Measurements from ENCODE around the gene C14orf119. TPM values are rescaled to one million over a fixed set of nuclear protein-coding genes. Genes with fewer than 3 reads are reported as not detected.
A peak's percentile ranks its signal among the peaks of the same experiment; 100 is the strongest.

The C14orf119 gene
- total and polyA plus RNA-seq, 9 of the 15 experiments (the other 6 are each of a cell fraction or from before 2014, with no cell fraction given) = 36.7 to 251 (median 51.8) TPM

- TF ChIP-seq, protein P1, sequence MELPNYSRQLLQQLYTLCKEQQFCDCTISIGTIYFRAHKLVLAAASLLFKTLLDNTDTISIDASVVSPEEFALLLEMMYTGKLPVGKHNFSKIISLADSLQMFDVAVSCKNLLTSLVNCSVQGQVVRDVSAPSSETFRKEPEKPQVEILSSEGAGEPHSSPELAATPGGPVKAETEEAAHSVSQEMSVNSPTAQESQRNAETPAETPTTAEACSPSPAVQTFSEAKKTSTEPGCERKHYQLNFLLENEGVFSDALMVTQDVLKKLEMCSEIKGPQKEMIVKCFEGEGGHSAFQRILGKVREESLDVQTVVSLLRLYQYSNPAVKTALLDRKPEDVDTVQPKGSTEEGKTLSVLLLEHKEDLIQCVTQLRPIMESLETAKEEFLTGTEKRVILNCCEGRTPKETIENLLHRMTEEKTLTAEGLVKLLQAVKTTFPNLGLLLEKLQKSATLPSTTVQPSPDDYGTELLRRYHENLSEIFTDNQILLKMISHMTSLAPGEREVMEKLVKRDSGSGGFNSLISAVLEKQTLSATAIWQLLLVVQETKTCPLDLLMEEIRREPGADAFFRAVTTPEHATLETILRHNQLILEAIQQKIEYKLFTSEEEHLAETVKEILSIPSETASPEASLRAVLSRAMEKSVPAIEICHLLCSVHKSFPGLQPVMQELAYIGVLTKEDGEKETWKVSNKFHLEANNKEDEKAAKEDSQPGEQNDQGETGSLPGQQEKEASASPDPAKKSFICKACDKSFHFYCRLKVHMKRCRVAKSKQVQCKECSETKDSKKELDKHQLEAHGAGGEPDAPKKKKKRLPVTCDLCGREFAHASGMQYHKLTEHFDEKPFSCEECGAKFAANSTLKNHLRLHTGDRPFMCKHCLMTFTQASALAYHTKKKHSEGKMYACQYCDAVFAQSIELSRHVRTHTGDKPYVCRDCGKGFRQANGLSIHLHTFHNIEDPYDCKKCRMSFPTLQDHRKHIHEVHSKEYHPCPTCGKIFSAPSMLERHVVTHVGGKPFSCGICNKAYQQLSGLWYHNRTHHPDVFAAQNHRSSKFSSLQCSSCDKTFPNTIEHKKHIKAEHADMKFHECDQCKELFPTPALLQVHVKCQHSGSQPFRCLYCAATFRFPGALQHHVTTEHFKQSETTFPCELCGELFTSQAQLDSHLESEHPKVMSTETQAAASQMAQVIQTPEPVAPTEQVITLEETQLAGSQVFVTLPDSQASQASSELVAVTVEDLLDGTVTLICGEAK (IDR thresholded peaks at IDR 0.05) = peak; percentile 70; the same call in 1 of the 2 replicates
- TF ChIP-seq, protein P1 (CRISPR knock-in tag; IDR thresholded peaks at IDR 0.05) = no peak
- no peak for TF ChIP-seq ETV5 (CRISPR knock-in tag; IDR thresholded peaks at IDR 0.05; ENCODE audit: low read depth)
- TF ChIP-seq, protein P2, sequence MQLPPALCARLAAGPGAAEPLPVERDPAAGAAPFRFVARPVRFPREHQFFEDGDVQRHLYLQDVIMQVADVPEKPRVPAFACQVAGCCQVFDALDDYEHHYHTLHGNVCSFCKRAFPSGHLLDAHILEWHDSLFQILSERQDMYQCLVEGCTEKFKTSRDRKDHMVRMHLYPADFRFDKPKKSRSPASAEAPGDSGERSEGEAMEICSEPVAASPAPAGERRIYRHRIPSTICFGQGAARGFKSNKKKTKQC (CRISPR knock-in tag; IDR thresholded peaks at IDR 0.05) = no peak
- TF ChIP-seq MITF (IDR thresholded peaks at IDR 0.05) = no peak
- no peak for TF ChIP-seq HDAC2 (IDR thresholded peaks at IDR 0.05)
- TF ChIP-seq ZEB2 (IDR thresholded peaks at IDR 0.05) = no peak
- no peak for TF ChIP-seq ZNF224 (CRISPR knock-in tag; IDR thresholded peaks at IDR 0.05)
- no peak for TF ChIP-seq BCL6 (CRISPR knock-in tag; IDR thresholded peaks at IDR 0.05)
- TF ChIP-seq HEY1 (CRISPR knock-in tag; IDR thresholded peaks at IDR 0.05; ENCODE audit: borderline replicate concordance) = no peak
- TF ChIP-seq ELF4 (CRISPR knock-in tag; IDR thresholded peaks at IDR 0.05) = peak; percentile 79; the same call in 1 of the 2 replicates
- TF ChIP-seq HSF4 (CRISPR knock-in tag; IDR thresholded peaks at IDR 0.05; ENCODE audit: borderline replicate concordance) = no peak
- no peak for TF ChIP-seq DDX20 (tag; IDR thresholded peaks at IDR 0.05; ENCODE audit: low read depth)
- no peak for TF ChIP-seq CTCF (IDR thresholded peaks at IDR 0.05 in 2 of 3, conservative IDR thresholded peaks at IDR 0.05 in 1 of 3; ENCODE audit: insufficient read depth in 2 of 3, low read depth in 1 of 3, low read length in 3 of 3)
- no peak for TF ChIP-seq MECOM (CRISPR knock-in tag; IDR thresholded peaks at IDR 0.05)
- no peak for TF ChIP-seq SUPT5H (IDR thresholded peaks at IDR 0.05)
Measured at GRCh38 chr14:23056956-23057756, 38.1 kb upstream of the C14orf119 start, which contains the start of gene CDH24 (continued).

Data from K562 (cell line).